WERI-Rb-1 (cell line): ENCODE data around the gene C16orf96.

Experiments
- DNase-seq: peaks from one replicate; pipeline ENCODE4 v3.0.0-alpha.2; 2020
- H3K27ac ChIP-seq: fragments of 250-450 bp; sonication (Bioruptor Pico); 2 replicates; pipeline ENCODE4 v1.5.1; 2020; ENCODE audit warnings: mild to moderate bottlenecking, moderate library complexity
- H3K27me3 ChIP-seq: fragments of 250-450 bp; sonication (Bioruptor Pico); 2 replicates; pipeline ENCODE4 v1.5.1; 2021; ENCODE audit warnings: mild to moderate bottlenecking, low read depth, moderate library complexity; ENCODE audit not compliant: insufficient read depth, severe bottlenecking
- H3K36me3 ChIP-seq: fragments of 250-450 bp; sonication (Bioruptor Pico); 2 replicates; pipeline ENCODE4 v1.5.1; 2020; ENCODE audit warnings: mild to moderate bottlenecking, moderate library complexity
- H3K4me3 ChIP-seq: 2 replicates; pipeline ENCODE4 v1.5.1; 2011; ENCODE audit warnings: low read depth, mild to moderate bottlenecking, control low read depth, low read length
- H3K9me3 ChIP-seq: fragments of 250-450 bp; sonication (Bioruptor Pico); 2 replicates; pipeline ENCODE4 v1.5.1; 2021; ENCODE audit warnings: mild to moderate bottlenecking, moderate library complexity; ENCODE audit not compliant: severe bottlenecking
- TF ChIP-seq, protein P1 (sequence below): IDR thresholded peaks from 2 replicates; pipeline ENCODE4 v1.5.1; 2011; ENCODE audit warnings: low read depth, mild to moderate bottlenecking, control low read depth, inconsistent platforms, low read length

Gene C16orf96

DNA sequence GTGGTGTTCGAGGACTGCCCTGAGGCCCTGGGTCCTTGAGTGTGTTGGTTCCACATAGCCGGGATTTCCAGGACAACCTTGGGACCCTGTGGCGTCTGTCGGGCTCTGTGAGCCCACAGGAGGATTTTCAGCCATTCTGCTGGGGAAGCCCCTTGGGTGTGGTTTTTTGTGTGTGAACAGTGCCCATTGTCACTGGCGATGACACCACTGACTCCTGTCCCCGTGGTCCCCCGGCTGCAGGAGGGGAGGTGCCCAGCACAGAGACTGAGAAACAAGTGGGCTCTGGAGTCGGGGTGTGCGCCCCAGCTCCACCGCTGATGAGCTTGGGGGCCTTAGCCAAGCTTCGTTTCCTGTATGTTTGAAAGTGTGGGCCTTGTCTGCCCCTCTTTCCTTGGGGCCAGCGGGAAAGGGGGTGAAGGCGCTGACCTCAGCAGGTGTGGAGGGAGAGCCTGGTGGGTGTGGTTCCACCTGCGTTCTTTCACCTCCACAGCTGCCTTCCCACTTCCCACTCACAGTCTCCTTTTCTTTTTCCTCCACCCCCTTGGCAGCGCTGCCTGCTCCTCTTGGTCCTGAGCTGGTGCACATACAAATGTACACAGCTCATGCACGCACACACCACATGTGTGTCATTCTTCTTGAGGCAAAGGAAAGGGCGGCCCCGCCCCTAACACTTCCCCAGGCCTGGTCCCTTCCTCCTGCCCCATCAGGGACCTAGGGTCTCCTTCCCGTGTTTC, 84.6 kb downstream of the C16orf96 start:
- no peak overlapping the region for H3K4me3 ChIP-seq
- H3K27me3 ChIP-seq = no peaks in the 10 kb centered on the region
- no peak overlapping the region for H3K27ac ChIP-seq
- H3K9me3 ChIP-seq = no peaks in the 10 kb centered on the region
- TF ChIP-seq, protein P1, sequence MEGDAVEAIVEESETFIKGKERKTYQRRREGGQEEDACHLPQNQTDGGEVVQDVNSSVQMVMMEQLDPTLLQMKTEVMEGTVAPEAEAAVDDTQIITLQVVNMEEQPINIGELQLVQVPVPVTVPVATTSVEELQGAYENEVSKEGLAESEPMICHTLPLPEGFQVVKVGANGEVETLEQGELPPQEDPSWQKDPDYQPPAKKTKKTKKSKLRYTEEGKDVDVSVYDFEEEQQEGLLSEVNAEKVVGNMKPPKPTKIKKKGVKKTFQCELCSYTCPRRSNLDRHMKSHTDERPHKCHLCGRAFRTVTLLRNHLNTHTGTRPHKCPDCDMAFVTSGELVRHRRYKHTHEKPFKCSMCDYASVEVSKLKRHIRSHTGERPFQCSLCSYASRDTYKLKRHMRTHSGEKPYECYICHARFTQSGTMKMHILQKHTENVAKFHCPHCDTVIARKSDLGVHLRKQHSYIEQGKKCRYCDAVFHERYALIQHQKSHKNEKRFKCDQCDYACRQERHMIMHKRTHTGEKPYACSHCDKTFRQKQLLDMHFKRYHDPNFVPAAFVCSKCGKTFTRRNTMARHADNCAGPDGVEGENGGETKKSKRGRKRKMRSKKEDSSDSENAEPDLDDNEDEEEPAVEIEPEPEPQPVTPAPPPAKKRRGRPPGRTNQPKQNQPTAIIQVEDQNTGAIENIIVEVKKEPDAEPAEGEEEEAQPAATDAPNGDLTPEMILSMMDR = no peak
- no peak for DNase-seq
- peaks cover 5% of the 10 kb centered on the region for H3K36me3 ChIP-seq

DNA sequence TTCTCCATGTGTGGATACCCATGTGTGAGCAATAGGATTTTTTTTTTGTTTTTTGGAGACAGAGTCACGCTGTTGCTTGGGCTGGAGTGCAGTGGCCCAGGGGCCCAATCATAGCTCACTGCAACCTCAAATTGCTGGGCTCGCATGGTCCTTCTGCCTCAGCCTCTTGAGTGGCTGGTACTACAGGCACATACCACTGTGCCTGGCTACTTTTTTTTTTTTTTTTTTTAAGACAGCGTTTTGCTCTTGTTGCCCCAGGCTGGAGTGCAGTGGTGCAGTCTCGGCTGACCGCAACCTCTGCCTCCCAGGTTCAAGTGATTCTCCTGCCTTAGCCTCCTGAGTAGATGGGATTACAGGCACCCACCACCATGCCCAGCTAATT, 85.2 kb downstream of the C16orf96 start:
- Histone ChIP-seq H3K36me3 (peaks cover 5% of the 10 kb centered on the region), H3K27ac (no peak overlapping the region)
- TF ChIP-seq, protein P1 = no peak

DNA sequence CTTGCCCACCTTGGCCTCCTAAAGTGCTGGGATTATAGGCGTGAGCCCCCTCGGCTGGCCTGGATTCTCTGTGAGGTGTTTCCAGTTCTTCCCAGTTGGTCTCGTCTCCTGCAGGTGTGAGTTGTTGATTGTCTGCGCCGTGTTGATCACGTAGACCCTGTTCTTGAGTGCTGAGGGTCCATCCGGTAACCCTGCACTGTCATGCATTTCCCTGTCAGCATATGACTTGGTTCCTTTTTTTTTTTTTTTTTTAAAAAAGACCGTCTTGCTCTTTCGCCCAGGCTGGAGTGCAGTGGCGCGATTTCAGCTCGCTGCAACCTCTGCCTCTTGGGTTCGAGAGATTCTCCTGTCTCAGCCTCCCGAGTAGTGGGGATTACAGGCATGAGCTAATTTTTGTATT, 85.8 kb downstream of the C16orf96 start:
- TF ChIP-seq, protein P1 = no peak
- Histone ChIP-seq H3K27me3 (no peaks in the 10 kb centered on the region), H3K36me3 (peaks cover 5% of the 10 kb centered on the region; the same call in 1 of the 2 replicates), H3K9me3 (no peaks in the 10 kb centered on the region), H3K4me3 (no peak overlapping the region), H3K27ac (no peak overlapping the region)
- no peak for DNase-seq

More for the DNA sequence above, 85.2 kb downstream of the C16orf96 start:
- no peaks in the 10 kb centered on the region for H3K27me3 ChIP-seq
- no peak overlapping the region for H3K4me3 ChIP-seq
- DNase-seq = no peak
- no peaks in the 10 kb centered on the region for H3K9me3 ChIP-seq

DNA sequence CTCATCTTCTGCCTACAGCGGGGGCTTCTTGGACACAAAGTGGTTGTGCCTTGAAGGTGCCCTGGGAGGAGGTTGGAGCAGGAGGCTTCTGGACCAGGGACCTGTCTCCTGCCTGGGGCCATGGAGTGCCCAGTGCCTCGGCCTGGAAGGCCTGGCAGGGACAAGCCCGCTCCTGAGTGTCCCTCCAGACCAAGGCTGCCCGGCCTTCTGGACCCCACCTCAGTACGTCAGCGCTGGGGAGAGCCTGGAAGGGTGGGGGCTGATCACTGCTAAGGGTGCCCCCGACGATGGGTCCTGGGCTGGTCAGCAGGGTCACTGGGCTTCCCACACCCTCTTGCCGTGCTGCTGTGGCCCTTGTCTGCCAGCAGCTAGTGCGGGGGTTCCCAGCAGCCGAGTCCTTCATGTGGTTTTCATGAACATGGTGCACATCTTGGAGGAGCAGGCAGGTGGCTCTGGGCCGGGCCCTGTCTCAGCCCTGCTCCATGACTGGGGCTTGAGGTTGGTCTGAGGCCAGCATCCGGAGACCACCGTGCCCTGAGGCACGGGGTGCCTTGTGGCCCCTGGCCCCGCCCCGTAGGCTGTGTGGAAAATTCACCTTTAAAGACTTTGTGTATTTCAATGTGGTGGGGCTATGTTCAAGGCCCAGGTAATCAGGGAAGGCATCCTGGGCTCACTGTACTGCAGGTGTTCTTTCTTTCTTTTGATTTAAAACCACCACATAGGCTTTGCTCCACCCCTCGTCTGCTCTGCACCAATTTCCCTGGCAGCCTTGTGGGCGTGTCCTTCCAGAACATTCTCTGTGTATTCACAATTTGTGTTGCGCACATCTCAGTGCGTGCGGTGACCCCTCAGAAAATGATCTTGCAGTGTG, 90.9 kb downstream of the C16orf96 start:
- H3K36me3 ChIP-seq = peaks cover 20% of the 10 kb centered on the region
- no peak overlapping the region for H3K27ac ChIP-seq
- no peaks in the 10 kb centered on the region for H3K27me3 ChIP-seq
- no peak for DNase-seq
- H3K4me3 ChIP-seq = no peak overlapping the region
- TF ChIP-seq, protein P1 = no peak
- no peaks in the 10 kb centered on the region for H3K9me3 ChIP-seq

DNA sequence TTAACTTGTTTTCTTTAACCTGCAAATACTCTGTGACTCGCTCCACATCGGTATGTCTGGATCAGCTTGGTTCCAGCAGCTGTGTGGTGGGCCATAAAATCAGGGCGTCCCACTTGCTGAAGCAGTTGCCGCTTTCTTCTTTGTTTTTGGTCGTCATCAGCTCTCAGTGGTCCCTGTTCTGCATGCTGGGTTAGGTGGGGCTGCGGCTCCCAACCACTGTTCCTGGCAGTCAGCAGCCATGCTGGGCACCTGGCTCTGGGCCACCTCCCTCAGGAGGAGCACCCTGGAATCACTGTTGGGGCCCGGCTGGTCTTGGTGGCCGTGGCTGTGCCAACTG, 91.5 kb downstream of the C16orf96 start:
- no peak overlapping the region for H3K27ac ChIP-seq
- no peaks in the 10 kb centered on the region for H3K9me3 ChIP-seq
- no peaks in the 10 kb centered on the region for H3K27me3 ChIP-seq
- TF ChIP-seq, protein P1 = no peak
- peaks cover 26% of the 10 kb centered on the region for H3K36me3 ChIP-seq
- no peak for DNase-seq
- no peak overlapping the region for H3K4me3 ChIP-seq
